HepG2 (cell line): Measurements from ENCODE around the gene B9D2. TPM values are rescaled to one million over a fixed set of nuclear protein-coding genes. Genes with fewer than 3 reads are reported as not detected.

ENCODE experiments used
- ATAC-seq: fragments of 200-7000 bp; cut with Tn5 transposase; 3 replicates; pipeline ENCODE4 v1.9.1; 2020; ENCODE audit warnings: mild to moderate bottlenecking, moderate library complexity
- BruUV-seq: library from RNA; stranded (reverse); fragments of 400-500 nt; replicated peaks from 2 replicates; lab custom pipeline; 2021; lab: Mats Ljungman, UMichigan
- CTCF ChIA-PET: fragments of 300-600 bp; formaldehyde crosslinking; extraction: SDS; loops from one replicate; lab custom pipeline; 2021; ENCODE audit warnings: low total read pairs, inconsistent platforms, low intra/inter-chr PET ratio; lab: Yijun Ruan, JAX
- POLR2A ChIA-PET: fragments of 350-600 bp; sonication (Branson Sonifier 250); formaldehyde crosslinking; loops from one replicate; lab custom pipeline; 2020; ENCODE audit warnings: antibody characterized with exemption, inconsistent platforms; lab: Yijun Ruan, JAX
- DNase-seq: peaks from one replicate; pipeline ENCODE4 v3.0.0-alpha.2; 2015; ENCODE audit warnings: low spot score
- FAIRE-seq: peaks from 3 replicates; lab custom pipeline; 2011; peaks lifted over from hg19 to GRCh38; lab: Jason Lieb, UNC
- H2AFZ ChIP-seq: one replicate; pipeline ENCODE4 v1.6.1; 2011; ENCODE audit warnings: low read length, inconsistent platforms
- H3K27ac ChIP-seq: fragments of 300-600 bp; 3 replicates; pipeline ENCODE4 v1.8.0; 2011; ENCODE audit warnings: mixed run types, mild to moderate bottlenecking, mixed read lengths, low read length, inconsistent platforms; ENCODE audit not compliant: insufficient read depth; ENCODE audit errors: extremely low read length
- H3K27me3 ChIP-seq, 2 experiments: fragments of 200-600 bp in 1 of 2; 2 replicates in 1 of 2; 3 replicates in 1 of 2; pipeline versions ENCODE4 v1.6.0 to v1.8.0; 2011; ENCODE audit warnings: low read length in 2 of 2, mild to moderate bottlenecking in 2 of 2, moderate library complexity in 2 of 2, inconsistent platforms in 1 of 2; ENCODE audit not compliant: insufficient read depth in 2 of 2, control insufficient read depth in 1 of 2
- H3K36me3 ChIP-seq, 2 experiments: fragments of 200-600 bp in 1 of 2; replicated peaks in 1 of 2; 2 replicates in 1 of 2; 3 replicates in 1 of 2; pipeline versions ENCODE4 v1.5.1 to v1.8.0; 2011; ENCODE audit warnings: low read length in 2 of 2, inconsistent platforms in 1 of 2; ENCODE audit not compliant: insufficient read depth in 2 of 2, control insufficient read depth in 1 of 2
- H3K4me1 ChIP-seq: 2 replicates; pipeline ENCODE4 v1.5.1; 2012; ENCODE audit warnings: low read length, inconsistent platforms; ENCODE audit not compliant: insufficient read depth
- H3K4me2 ChIP-seq: 2 replicates; pipeline ENCODE4 v1.6.0; 2011; ENCODE audit warnings: low read depth, low read length, inconsistent platforms
- H3K4me3 ChIP-seq, 3 experiments: fragments of 200-600 bp in 1 of 3; sonication (generic), shearing (Covaris generic) in 1 of 3; replicated peaks in 1 of 3; 2 replicates each; pipeline ENCODE4 v1.5.1; 2011 to 2016; ENCODE audit warnings: low read length in 3 of 3, inconsistent platforms in 2 of 3, low read depth in 2 of 3, mild to moderate bottlenecking in 2 of 3, control low read depth in 1 of 3, mixed read lengths in 1 of 3; ENCODE audit not compliant: insufficient read depth in 1 of 3
- H3K79me2 ChIP-seq: one replicate; pipeline ENCODE4 v1.6.1; 2011; ENCODE audit warnings: low read length, inconsistent platforms; ENCODE audit not compliant: insufficient read depth
- H3K9ac ChIP-seq: 2 replicates; pipeline ENCODE4 v1.6.0; 2011; ENCODE audit warnings: mild to moderate bottlenecking, low read depth, low read length, inconsistent platforms; ENCODE audit not compliant: insufficient read depth
- H3K9me3 ChIP-seq: 2 replicates; pipeline ENCODE4 v1.5.1; 2012; ENCODE audit warnings: mild to moderate bottlenecking, low read length
- H4K20me1 ChIP-seq: 2 replicates; pipeline ENCODE4 v1.6.0; 2011; ENCODE audit warnings: inconsistent platforms, mild to moderate bottlenecking, low read length, moderate library complexity; ENCODE audit not compliant: insufficient read depth
- ARNT2 ChIP-seq: sonication (generic); formaldehyde crosslinking; IDR thresholded peaks from 2 replicates; pipeline ENCODE4 v1.8.0; 2022; ENCODE audit warnings: mild to moderate bottlenecking, low read depth, missing genetic modification reagents, moderate library complexity
- CENPT ChIP-seq: sonication (generic); formaldehyde crosslinking; IDR thresholded peaks from 2 replicates; pipeline ENCODE4 v1.8.0; 2022; ENCODE audit warnings: low read depth, mild to moderate bottlenecking, moderate library complexity, missing genetic modification reagents
- E2F2 ChIP-seq: sonication (generic); formaldehyde crosslinking; IDR thresholded peaks from 2 replicates; pipeline ENCODE4 v1.4.0; 2020; ENCODE audit warnings: missing genetic modification reagents, borderline replicate concordance
- FOXK1 ChIP-seq: sonication (generic); formaldehyde crosslinking; IDR thresholded peaks from 2 replicates; pipeline ENCODE4 v1.4.0; 2020; ENCODE audit warnings: low read depth, missing genetic modification reagents, borderline replicate concordance
- HNF1B ChIP-seq: sonication (generic); formaldehyde crosslinking; IDR thresholded peaks from 2 replicates; pipeline ENCODE4 v1.5.1; 2020; ENCODE audit warnings: mild to moderate bottlenecking, moderate library complexity, missing genetic modification reagents
- MTA3 ChIP-seq: sonication (generic); formaldehyde crosslinking; IDR thresholded peaks from 2 replicates; pipeline ENCODE4 v1.4.0; 2020; ENCODE audit warnings: missing genetic modification reagents
- NFIB ChIP-seq: sonication (generic); formaldehyde crosslinking; IDR thresholded peaks from 2 replicates; pipeline ENCODE4 v1.9.0; 2021; ENCODE audit warnings: missing genetic modification reagents, mild to moderate bottlenecking, borderline replicate concordance
- NR2F2 ChIP-seq: IDR thresholded peaks from 2 replicates; pipeline ENCODE4 v1.6.1; 2012; ENCODE audit warnings: low read depth, inconsistent platforms, borderline replicate concordance
- SRSF1 ChIP-seq: fragments of 200-400 bp; formaldehyde crosslinking; optimal IDR thresholded peaks from 2 replicates; pipeline ENCODE3; 2017; ENCODE audit warnings: mild to moderate bottlenecking, low read depth, low read length, moderate library complexity
- TRAFD1 ChIP-seq: sonication (generic); formaldehyde crosslinking; IDR thresholded peaks from 2 replicates; pipeline ENCODE4 v1.5.1; 2020; ENCODE audit warnings: missing genetic modification reagents, mild to moderate bottlenecking, borderline replicate concordance
- ZFAT ChIP-seq: sonication (generic); formaldehyde crosslinking; conservative IDR thresholded peaks from 2 replicates; pipeline ENCODE4 v1.8.1; 2023; ENCODE audit warnings: missing genetic modification reagents, inconsistent platforms
- ZFP90 ChIP-seq: sonication (generic); formaldehyde crosslinking; IDR thresholded peaks from 2 replicates; pipeline ENCODE4 v1.8.0; 2022; ENCODE audit warnings: missing genetic modification reagents, mild to moderate bottlenecking, inconsistent platforms, borderline replicate concordance
- ZNF503 ChIP-seq: sonication (generic); formaldehyde crosslinking; IDR thresholded peaks from 2 replicates; pipeline ENCODE4 v1.4.0; 2020; ENCODE audit warnings: missing genetic modification reagents
- ZNF589 ChIP-seq: sonication (generic); formaldehyde crosslinking; conservative IDR thresholded peaks from 2 replicates; pipeline ENCODE4 v1.8.0; 2022; ENCODE audit warnings: mild to moderate bottlenecking, moderate library complexity, missing genetic modification reagents
- ZNF790 ChIP-seq: sonication (generic); formaldehyde crosslinking; IDR thresholded peaks from 2 replicates; pipeline ENCODE4 v1.8.0; 2022; ENCODE audit warnings: missing genetic modification reagents, mild to moderate bottlenecking, borderline replicate concordance
- WGBS: methylation state at CpG from one replicate; pipeline ENCODE4 v1.1.6; 2017; ENCODE audit warnings: low lambda C conversion rate; 5-methylcytosine and 5-hydroxymethylcytosine counted together
- in situ Hi-C: cut with HindIII; loops from 2 replicates; pipeline ENCODE4 v1.10.0; 2017; ENCODE audit warnings: low pct_unique_long_range_greater_than_20kb; ENCODE audit not compliant: extremely low pct_ligation_motif_present
- intact Hi-C: fragments of 100-400 bp; cut with micrococcal nuclease; formaldehyde crosslinking; loops from one replicate; pipeline ENCODE4 v1.10.0; 2022; ENCODE audit not compliant: unreplicated experiment
- polyA plus RNA-seq, 8 experiments: library from polyadenylated mRNA; depleted of rRNA in 3 of 8; stranded (reverse) in 7 of 8; unstranded in 1 of 8; fragments of >200 nt; fragmentation: Illumina TruSeq in 4 of 8; extraction: Trizol in 4 of 8; gene quantifications; 2 replicates each; pipeline versions ENCODE4 v1.2.1 to v1.2.3, GENCODE V29; 2011 to 2016; ENCODE audit warnings: low read depth in 4 of 8, missing spikeins in 1 of 8, mixed read lengths in 1 of 8; ENCODE audit not compliant: insufficient read depth in 1 of 8
- total RNA-seq, 5 experiments: library from RNA; depleted of rRNA; stranded (reverse); fragments of >200 nt; fragmentation: Illumina TruSeq; extraction: Trizol; gene quantifications; 2 replicates each; pipeline ENCODE4 v1.2.3, GENCODE V29; 2016; ENCODE audit warnings: low read depth in 1 of 5

Gene B9D2
- total and polyA plus RNA-seq, 2 of the 13 experiments (the other 11 are each of a cell fraction or from before 2014, with no cell fraction given), result 3.1 to 4.4 TPM

GRCh38 chr19:41309180-41310032, 54.5 kb downstream of the B9D2 start:
- Histone ChIP-seq H3K4me2 (peak overlapping the region; percentile 84), H3K9ac (peak overlapping the region; percentile 90), H3K27ac (peak overlapping the region; percentile 91), H3K27me3 (no peaks in the 10 kb centered on the region), H3K79me2 (peaks cover 25% of the 10 kb centered on the region), H3K9me3 (no peaks in the 10 kb centered on the region), H2AFZ (no peak overlapping the region), H3K36me3 (peaks cover 27 to 44% of the 10 kb centered on the region in 2 experiments), H4K20me1 (no peaks in the 10 kb centered on the region), H3K4me1 (peaks cover 28% of the 10 kb centered on the region), H3K4me3 (peak overlapping the region; percentile 72 to 90 (median 85))
- DNase-seq (no peak), ATAC-seq (peak; percentile 21), FAIRE-seq (peak; percentile 12)
- ChIA-PET CTCF (interaction anchor here (0.7 to 1.5 kb wide), 4 partner anchors 43 to 183 kb away, joined by 3 to 6 read pairs (median 4); no protein-coding TSS in a partner anchor), POLR2A (interaction anchor here (1.2 to 5.3 kb wide), 6 partner anchors 11 to 105 kb away, joined by 4 to 55 read pairs (median 8); partner anchors contain the start of genes HNRNPUL1 and TGFB1)
- in situ Hi-C loops, result loop anchor here (5.0 kb wide), 2 partner anchors 42 to 43 kb away; partner anchors contain the start of gene TGFB1
- TSS peak; percentile 77 for BruUV-seq
- 29% methylated on average over 26 of the region's 26 CpGs for WGBS
- intact Hi-C loops, result loop anchor here (2.0 kb wide), 1 partner anchor 47 kb away; no protein-coding TSS in a partner anchor
- TF ChIP-seq ARNT2 (CRISPR knock-in tag) (peak; percentile 19; the same call in 1 of the 2 replicates), SRSF1 (peak; percentile 11), ZFP90 (CRISPR knock-in tag) (0 out of 2 replicates have a peak, but pooled peaks have one; percentile 9), HNF1B (CRISPR knock-in tag) (0 out of 2 replicates have a peak, but pooled peaks have one; percentile 4), ZFAT (CRISPR knock-in tag) (no peak), ZNF503 (no peak), ZNF589 (CRISPR knock-in tag) (no peak), E2F2 (CRISPR knock-in tag) (peak; percentile 37; the same call in 1 of the 2 replicates), ZNF790 (no peak), NR2F2 (peak; percentile 5; the same call in 1 of the 2 replicates), MTA3 (CRISPR knock-in tag) (no peak), TRAFD1 (CRISPR knock-in tag) (no peak), FOXK1 (CRISPR knock-in tag) (no peak), CENPT (CRISPR knock-in tag) (no peak), NFIB (CRISPR knock-in tag) (no peak)
